GM21786 (cell line): ENCODE results near the gene SLC9A9.
"Not testable (repeated sequence)": the region's sequence is repeated elsewhere in the genome, so short reads cannot be mapped to it uniquely, and the experiment has no call there.

Experiments
- ATAC-seq: cut with Tn5 transposase; IDR thresholded peaks from one replicate; pipeline ENCODE4 v1.9.1; 2021; ENCODE audit not compliant: unreplicated experiment

SLC9A9 gene

GRCh38 chr3:143525408-143525807 is 322.9 kb downstream of the SLC9A9 start:
- ATAC-seq: no peak

- ATAC-seq: no peak
Measured at GRCh38 chr3:143521803-143522202, 326.5 kb downstream of the SLC9A9 start.

GRCh38 chr3:143517131-143517530 is 331.1 kb downstream of the SLC9A9 start:
- not testable (repeated sequence) for ATAC-seq

GRCh38 chr3:143514874-143515273 is 333.4 kb downstream of the SLC9A9 start:
- no peak for ATAC-seq

GRCh38 chr3:143514109-143514508 is 334.2 kb downstream of the SLC9A9 start:
- ATAC-seq: no peak

GRCh38 chr3:143511174-143511879 is 336.9 kb downstream of the SLC9A9 start:
- no peak for ATAC-seq

GRCh38 chr3:143510601-143511000 is 337.7 kb downstream of the SLC9A9 start:
- ATAC-seq: no peak

GRCh38 chr3:143507735-143508580 is 340.3 kb downstream of the SLC9A9 start:
- ATAC-seq: no peak

- ATAC-seq: no peak
Measured at GRCh38 chr3:143506190-143506589, 342.1 kb downstream of the SLC9A9 start.

- no peak for ATAC-seq
Measured at GRCh38 chr3:143503325-143503885, 344.9 kb downstream of the SLC9A9 start.

- ATAC-seq: no peak
Measured at GRCh38 chr3:143502081-143502480, 346.2 kb downstream of the SLC9A9 start.

- no peak for ATAC-seq
Measured at GRCh38 chr3:143497382-143497781, 350.9 kb downstream of the SLC9A9 start.

- ATAC-seq: no peak
Measured at GRCh38 chr3:143496191-143496590, 352.1 kb downstream of the SLC9A9 start.

GRCh38 chr3:143495527-143495926 is 352.7 kb downstream of the SLC9A9 start:
- ATAC-seq: no peak

GRCh38 chr3:143486611-143487010 is 361.7 kb downstream of the SLC9A9 start:
- ATAC-seq: no peak

GRCh38 chr3:143484846-143485512 is 363.3 kb downstream of the SLC9A9 start:
- ATAC-seq: no peak

GRCh38 chr3:143483214-143483613 is 365.1 kb downstream of the SLC9A9 start:
- no peak for ATAC-seq

- peak; percentile 43 for ATAC-seq
Measured at GRCh38 chr3:143482106-143483088, 365.9 kb downstream of the SLC9A9 start.

- ATAC-seq: no peak
Measured at GRCh38 chr3:143480344-143480743, 367.9 kb downstream of the SLC9A9 start.

GRCh38 chr3:143479727-143480126 is 368.5 kb downstream of the SLC9A9 start:
- ATAC-seq: no peak
